HG03139 (cell line): ENCODE results near the gene PCK1.

ENCODE experiments used
- ATAC-seq: cut with Tn5 transposase; IDR thresholded peaks from one replicate; pipeline ENCODE4 v1.9.1; 2021; ENCODE audit not compliant: unreplicated experiment

Gene PCK1

GRCh38 chr20:57576002-57576401 is 15.1 kb downstream of the PCK1 start:
- no peak for ATAC-seq

- no peak for ATAC-seq
Observed at GRCh38 chr20:57576617-57577550, 16.0 kb downstream of the PCK1 start.

GRCh38 chr20:57577679-57578475 is 17.0 kb downstream of the PCK1 start:
- ATAC-seq: no peak

- no peak for ATAC-seq
Observed at GRCh38 chr20:57578476-57579165, 17.7 kb downstream of the PCK1 start.

GRCh38 chr20:57579331-57579897 is 18.5 kb downstream of the PCK1 start:
- no peak for ATAC-seq

- no peak for ATAC-seq
Observed at GRCh38 chr20:57579898-57580447, 19.1 kb downstream of the PCK1 start.

GRCh38 chr20:57580478-57581201 is 19.7 kb downstream of the PCK1 start:
- ATAC-seq: no peak

GRCh38 chr20:57581202-57582028 is 20.5 kb downstream of the PCK1 start:
- no peak for ATAC-seq

- no peak for ATAC-seq
Observed at GRCh38 chr20:57582029-57582378, 21.1 kb downstream of the PCK1 start.

- ATAC-seq: no peak
Observed at GRCh38 chr20:57582432-57583288, 21.8 kb downstream of the PCK1 start.

GRCh38 chr20:57583289-57584257 is 22.7 kb downstream of the PCK1 start:
- no peak for ATAC-seq

- no peak for ATAC-seq
Observed at GRCh38 chr20:57584768-57585461, 24.0 kb downstream of the PCK1 start.

GRCh38 chr20:57585466-57586213 is 24.7 kb downstream of the PCK1 start:
- ATAC-seq: no peak

GRCh38 chr20:57586370-57586793 is 25.5 kb downstream of the PCK1 start:
- no peak for ATAC-seq

- no peak for ATAC-seq
Observed at GRCh38 chr20:57586943-57587277, 26.0 kb downstream of the PCK1 start.
